ENCODE results near the gene RPS27.

The RPS27 gene

GRCh38 chr1:153991151-153991630, 629 bp downstream of the RPS27 start:
- TF ChIP-seq GATA3 (IDR thresholded peaks at IDR 0.05; ENCODE audit: low read depth, low read length): no peak
- TF ChIP-seq GATA2 (IDR thresholded peaks at IDR 0.05; ENCODE audit: low read depth, low read length): no peak; the same call in 1 of the 2 replicates

GRCh38 chr1:153991806-153992205, 1.2 kb downstream of the RPS27 start:
- TF ChIP-seq GATA3 (IDR thresholded peaks at IDR 0.05; ENCODE audit: low read depth, low read length) (no peak), GATA2 (IDR thresholded peaks at IDR 0.05; ENCODE audit: low read depth, low read length) (no peak)

- TF ChIP-seq GATA2 (IDR thresholded peaks at IDR 0.05; ENCODE audit: low read depth, low read length): no peak
- no peak for TF ChIP-seq GATA3 (IDR thresholded peaks at IDR 0.05; ENCODE audit: low read depth, low read length)
Observed at GRCh38 chr1:153995202-153995601, 4.6 kb downstream of the RPS27 start.

- no peak for TF ChIP-seq GATA3 (IDR thresholded peaks at IDR 0.05; ENCODE audit: low read depth, low read length)
- no peak for TF ChIP-seq GATA2 (IDR thresholded peaks at IDR 0.05; ENCODE audit: low read depth, low read length)
Observed at GRCh38 chr1:153995640-153996039, 5.1 kb downstream of the RPS27 start.

GRCh38 chr1:154000420-154000819, 9.9 kb downstream of the RPS27 start:
- no peak for TF ChIP-seq GATA2 (IDR thresholded peaks at IDR 0.05; ENCODE audit: low read depth, low read length)
- TF ChIP-seq GATA3 (IDR thresholded peaks at IDR 0.05; ENCODE audit: low read depth, low read length): no peak

- no peak for TF ChIP-seq GATA2 (IDR thresholded peaks at IDR 0.05; ENCODE audit: low read depth, low read length)
- TF ChIP-seq GATA3 (IDR thresholded peaks at IDR 0.05; ENCODE audit: low read depth, low read length): no peak
Observed at GRCh38 chr1:154006136-154006535, 15.6 kb downstream of the RPS27 start.

GRCh38 chr1:154012129-154012528, 21.6 kb downstream of the RPS27 start:
- no peak for TF ChIP-seq GATA2 (IDR thresholded peaks at IDR 0.05; ENCODE audit: low read depth, low read length)

- TF ChIP-seq GATA2 (IDR thresholded peaks at IDR 0.05; ENCODE audit: low read depth, low read length) (no peak), GATA3 (IDR thresholded peaks at IDR 0.05; ENCODE audit: low read depth, low read length) (no peak)
Observed at GRCh38 chr1:154014154-154014907, 23.8 kb downstream of the RPS27 start.

GRCh38 chr1:154019269-154019668, 28.7 kb downstream of the RPS27 start:
- TF ChIP-seq GATA2 (IDR thresholded peaks at IDR 0.05; ENCODE audit: low read depth, low read length) (no peak), GATA3 (IDR thresholded peaks at IDR 0.05; ENCODE audit: low read depth, low read length) (no peak)

- TF ChIP-seq GATA3 (IDR thresholded peaks at IDR 0.05; ENCODE audit: low read depth, low read length): no peak
- TF ChIP-seq GATA2 (IDR thresholded peaks at IDR 0.05; ENCODE audit: low read depth, low read length): no peak
Observed at GRCh38 chr1:154019940-154020339, 29.4 kb downstream of the RPS27 start.
